MM.1S (cell line): Measurements from ENCODE around the gene PKP4.

ENCODE experiments used
- CTCF ChIP-seq: fragments of 300-600 bp; sonication (generic); IDR thresholded peaks from 2 replicates; pipeline ENCODE4 v1.5.1; 2016; ENCODE audit warnings: antibody characterized with exemption, low read length, mixed read lengths
- EZH2 ChIP-seq: fragments of 300-600 bp; sonication (generic); optimal IDR thresholded peaks from 2 replicates; pipeline ENCODE3; 2017; ENCODE audit warnings: low read depth, mild to moderate bottlenecking, antibody characterized with exemption, low read length, mixed read lengths
- EZH2phosphoT487 ChIP-seq: fragments of 300-600 bp; sonication (generic); IDR thresholded peaks from 2 replicates; pipeline ENCODE4 v1.6.1; 2018; ENCODE audit warnings: antibody characterized with exemption, low read length

DNA sequence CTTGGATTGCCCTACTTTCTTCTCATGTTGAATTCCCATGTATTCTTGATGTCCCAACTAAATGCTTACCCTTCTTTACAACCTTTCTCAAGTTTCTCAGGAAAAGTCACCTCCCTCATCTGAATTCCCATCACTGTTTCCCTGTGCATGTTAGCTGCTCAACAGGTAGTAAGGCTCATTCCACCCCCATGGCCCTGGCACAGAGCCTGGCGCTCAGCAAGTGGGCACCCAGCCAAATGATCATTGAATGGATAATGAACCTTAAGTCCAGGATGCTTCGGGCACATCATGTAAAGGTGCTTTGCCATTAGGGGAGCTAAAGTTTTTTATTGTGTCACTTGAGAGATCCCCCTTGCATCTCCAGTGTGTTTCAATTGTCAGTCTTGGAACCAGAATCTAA is 124.0 kb downstream of the PKP4 start:
- TF ChIP-seq EZH2 (no peak), CTCF (no peak), EZH2phosphoT487 (no peak)
